Osteoblast (primary cell): ENCODE results near the gene FOSL1. TPM values are rescaled to one million over a fixed set of nuclear protein-coding genes. Genes with fewer than 3 reads are reported as not detected.
A peak's percentile ranks its signal among the peaks of the same experiment; 100 is the strongest.

Experiments used
- DNase-seq: peaks from one replicate; pipeline ENCODE4 v3.0.0; 2011; ENCODE audit warnings: low spot score, mixed read lengths; ENCODE audit not compliant: insufficient read length; ENCODE audit errors: missing footprints
- H2AFZ ChIP-seq: 2 replicates; pipeline ENCODE4 v1.6.0; 2011; ENCODE audit warnings: mild to moderate bottlenecking, low read length
- H3K27ac ChIP-seq: 2 replicates; pipeline ENCODE4 v1.5.1; 2011; ENCODE audit warnings: mild to moderate bottlenecking, low read depth, low read length, moderate library complexity
- H3K27me3 ChIP-seq: 2 replicates; pipeline ENCODE4 v1.6.0; 2012; ENCODE audit warnings: mild to moderate bottlenecking, control low read depth, inconsistent platforms, low read length, moderate library complexity; ENCODE audit not compliant: insufficient read depth
- H3K36me3 ChIP-seq: 2 replicates; pipeline ENCODE4 v1.5.1; 2011; ENCODE audit warnings: mild to moderate bottlenecking, low read length, control low read depth, moderate library complexity; ENCODE audit not compliant: insufficient read depth
- H3K4me1 ChIP-seq: 2 replicates; pipeline ENCODE4 v1.5.1; 2011; ENCODE audit warnings: mild to moderate bottlenecking, low read length, control low read depth, moderate library complexity; ENCODE audit not compliant: insufficient read depth
- H3K4me2 ChIP-seq: 2 replicates; pipeline ENCODE4 v1.6.0; 2011; ENCODE audit warnings: mild to moderate bottlenecking, low read length; ENCODE audit not compliant: insufficient read depth
- H3K4me3 ChIP-seq: fragments of 200-600 bp; sonication (generic); 3 replicates; pipeline ENCODE4 v1.5.1; 2012; ENCODE audit warnings: mild to moderate bottlenecking, low read length, inconsistent platforms; ENCODE audit not compliant: insufficient read depth
- H3K79me2 ChIP-seq: 2 replicates; pipeline ENCODE4 v1.6.0; 2012; ENCODE audit warnings: mild to moderate bottlenecking, low read length, control low read depth, inconsistent platforms; ENCODE audit not compliant: insufficient read depth
- H3K9me3 ChIP-seq: 2 replicates; pipeline ENCODE4 v1.5.1; 2011; ENCODE audit warnings: low read depth, low read length, control low read depth
- H4K20me1 ChIP-seq: 2 replicates; pipeline ENCODE4 v1.6.0; 2012; ENCODE audit warnings: mild to moderate bottlenecking, low read length, control low read depth; ENCODE audit not compliant: insufficient read depth
- total RNA-seq: library from RNA; depleted of rRNA; stranded (reverse); fragments of >200 nt; gene quantifications from 2 replicates; pipeline ENCODE4 v1.2.3, GENCODE V29; 2012
- TF ChIP-seq, protein P1 (sequence below): IDR thresholded peaks from 2 replicates; pipeline ENCODE4 v1.5.1; 2011; ENCODE audit warnings: mild to moderate bottlenecking, low read depth, low read length, moderate library complexity; ENCODE audit errors: extremely low read depth

FOSL1 gene
- total RNA-seq, 1 donor, result 13.0 TPM

DNA sequence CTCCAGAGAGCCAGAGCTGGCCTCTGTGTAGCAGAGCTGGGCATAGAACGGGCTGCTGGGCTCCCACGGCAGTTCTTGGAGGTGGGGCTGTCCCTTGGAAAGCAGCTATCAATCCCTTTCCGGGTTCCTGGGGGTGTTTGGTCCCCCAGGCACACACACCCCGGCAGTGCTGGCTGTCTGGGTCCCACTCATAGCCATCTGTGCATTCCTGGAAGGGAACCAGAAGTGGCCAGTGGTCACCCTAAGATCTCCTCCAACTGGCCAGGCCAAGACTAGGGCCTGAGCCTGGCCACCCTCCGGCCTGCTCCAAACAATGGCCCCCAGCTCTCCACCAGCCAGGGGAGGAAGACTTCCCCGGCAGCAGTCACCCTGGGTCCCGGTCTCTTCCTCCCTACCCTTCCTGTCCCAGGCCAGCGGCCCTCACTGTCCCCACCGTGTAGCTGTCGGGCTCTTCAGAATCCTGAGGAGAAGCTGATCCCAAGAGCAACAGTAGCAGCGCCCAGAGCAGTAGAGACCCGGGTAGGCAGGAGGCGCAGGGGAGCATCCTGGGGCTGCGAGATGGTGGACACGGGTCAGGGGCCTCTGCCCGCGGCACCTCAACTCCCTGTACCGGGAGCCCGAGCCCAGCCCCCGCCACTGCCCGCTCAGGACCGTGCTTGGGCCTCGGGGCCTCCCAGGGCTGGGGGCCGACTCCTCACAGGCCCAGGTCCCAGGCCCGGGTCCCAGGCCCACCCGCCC, 28.2 kb downstream of the FOSL1 start:
- Histone ChIP-seq H3K36me3 (peaks cover 37% of the 10 kb centered on the region), H3K4me3 (peak overlapping the region; percentile 81), H3K27ac (peak overlapping the region; percentile 68), H3K4me2 (peak overlapping the region; percentile 81), H3K4me1 (peaks cover 20% of the 10 kb centered on the region), H3K27me3 (no peaks in the 10 kb centered on the region), H4K20me1 (peaks cover 22% of the 10 kb centered on the region), H3K9me3 (no peaks in the 10 kb centered on the region), H2AFZ (no peak overlapping the region), H3K79me2 (peaks cover 44% of the 10 kb centered on the region)
- DNase-seq, result peak; percentile 97
- TF ChIP-seq, protein P1, sequence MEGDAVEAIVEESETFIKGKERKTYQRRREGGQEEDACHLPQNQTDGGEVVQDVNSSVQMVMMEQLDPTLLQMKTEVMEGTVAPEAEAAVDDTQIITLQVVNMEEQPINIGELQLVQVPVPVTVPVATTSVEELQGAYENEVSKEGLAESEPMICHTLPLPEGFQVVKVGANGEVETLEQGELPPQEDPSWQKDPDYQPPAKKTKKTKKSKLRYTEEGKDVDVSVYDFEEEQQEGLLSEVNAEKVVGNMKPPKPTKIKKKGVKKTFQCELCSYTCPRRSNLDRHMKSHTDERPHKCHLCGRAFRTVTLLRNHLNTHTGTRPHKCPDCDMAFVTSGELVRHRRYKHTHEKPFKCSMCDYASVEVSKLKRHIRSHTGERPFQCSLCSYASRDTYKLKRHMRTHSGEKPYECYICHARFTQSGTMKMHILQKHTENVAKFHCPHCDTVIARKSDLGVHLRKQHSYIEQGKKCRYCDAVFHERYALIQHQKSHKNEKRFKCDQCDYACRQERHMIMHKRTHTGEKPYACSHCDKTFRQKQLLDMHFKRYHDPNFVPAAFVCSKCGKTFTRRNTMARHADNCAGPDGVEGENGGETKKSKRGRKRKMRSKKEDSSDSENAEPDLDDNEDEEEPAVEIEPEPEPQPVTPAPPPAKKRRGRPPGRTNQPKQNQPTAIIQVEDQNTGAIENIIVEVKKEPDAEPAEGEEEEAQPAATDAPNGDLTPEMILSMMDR, result peak; percentile 18

DNA sequence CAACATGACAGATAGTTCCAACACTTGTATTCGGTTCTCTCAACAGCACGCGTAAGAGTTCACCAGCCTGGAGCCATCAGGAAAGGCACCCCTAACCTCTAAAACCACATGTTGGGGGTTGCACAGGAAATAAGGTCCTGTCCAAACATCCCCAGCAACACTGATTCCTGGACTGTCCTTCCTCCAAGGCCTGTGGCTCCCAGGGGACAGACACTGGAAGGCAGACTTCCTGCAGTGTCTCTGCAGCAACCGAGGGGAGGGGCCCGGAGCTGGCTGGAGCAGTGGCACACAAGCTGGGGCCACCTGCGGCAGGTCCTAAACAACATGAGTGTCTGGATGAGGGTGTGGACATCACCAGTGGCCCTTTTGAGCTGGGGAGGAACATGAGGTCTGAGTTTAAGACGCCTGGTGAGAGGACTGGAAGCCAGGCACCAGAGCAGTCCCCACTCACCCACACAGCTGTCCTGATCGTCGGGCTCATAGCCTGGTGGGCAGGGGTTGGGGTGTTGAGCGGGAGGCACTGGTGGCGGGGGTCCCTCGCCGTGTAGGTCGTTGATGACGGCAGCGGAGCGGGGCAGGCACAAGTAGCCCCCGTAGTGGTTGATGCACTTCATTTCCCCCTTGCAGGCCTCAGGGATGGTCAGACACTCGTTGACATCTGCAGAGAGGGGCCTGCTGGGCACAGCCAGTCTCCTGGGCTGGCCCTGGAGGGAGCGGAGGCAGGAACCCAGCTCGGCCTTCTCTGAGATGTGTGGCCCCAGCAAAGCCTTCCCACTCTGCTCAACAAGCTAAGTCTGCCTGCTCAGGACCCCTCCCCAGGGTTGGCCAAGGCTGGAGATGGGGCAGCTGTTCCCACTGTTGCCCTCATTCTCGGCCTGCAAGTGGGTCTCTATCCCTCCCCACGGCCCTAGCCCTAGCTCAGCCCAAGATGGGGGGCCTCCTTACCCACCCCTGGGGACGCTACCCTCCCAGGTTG, 29.2 kb downstream of the FOSL1 start:
- Histone ChIP-seq H3K4me2 (peak overlapping the region; percentile 81), H3K36me3 (peaks cover 46% of the 10 kb centered on the region), H3K9me3 (no peaks in the 10 kb centered on the region), H3K79me2 (peaks cover 44% of the 10 kb centered on the region), H2AFZ (no peak overlapping the region), H3K27me3 (no peaks in the 10 kb centered on the region), H3K4me1 (peaks cover 20% of the 10 kb centered on the region), H3K27ac (peak overlapping the region; percentile 68), H4K20me1 (peaks cover 24% of the 10 kb centered on the region), H3K4me3 (peak overlapping the region; percentile 81)
- DNase-seq, result peak; percentile 95
- TF ChIP-seq, protein P1, result no peak

DNA sequence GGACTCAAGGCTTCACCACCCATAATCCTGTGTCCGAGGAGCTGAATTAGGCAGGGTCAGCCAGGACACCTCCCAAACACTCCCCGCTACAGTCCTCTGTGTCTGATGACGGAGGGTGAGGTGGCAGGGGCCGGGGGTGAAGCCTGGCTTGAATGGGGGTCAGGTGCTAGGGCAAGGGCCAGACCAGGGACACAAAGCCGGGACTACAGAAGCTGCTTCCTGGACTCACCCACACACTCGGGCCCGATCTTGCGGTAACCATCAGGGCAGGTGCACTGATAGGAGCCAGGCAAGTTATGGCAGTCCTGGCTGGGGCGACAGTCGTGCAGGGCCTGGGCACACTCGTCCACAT, 29.9 kb downstream of the FOSL1 start:
- Histone ChIP-seq H3K79me2 (peaks cover 44% of the 10 kb centered on the region), H3K4me1 (peaks cover 20% of the 10 kb centered on the region), H3K36me3 (peaks cover 54% of the 10 kb centered on the region), H3K27ac (peak overlapping the region; percentile 23), H3K4me3 (peak overlapping the region; percentile 81), H2AFZ (no peak overlapping the region), H3K27me3 (no peaks in the 10 kb centered on the region), H4K20me1 (peaks cover 30% of the 10 kb centered on the region), H3K9me3 (no peaks in the 10 kb centered on the region), H3K4me2 (peak overlapping the region; percentile 81)
- DNase-seq, result peak; percentile 87
- TF ChIP-seq, protein P1, result no peak
